SK-N-SH (cell line): ENCODE results near the gene SNAP29. TPM values are rescaled to one million over a fixed set of nuclear protein-coding genes. Genes with fewer than 3 reads are reported as not detected.

Experiments
- CTCF ChIA-PET: fragments of 300-600, 350-600 bp; formaldehyde crosslinking; extraction: SDS; loops from one replicate; lab custom pipeline; 2021; lab: Yijun Ruan, JAX
- POLR2A ChIA-PET: fragments of 350-600 bp; sonication (Branson Sonifier 250); formaldehyde crosslinking; extraction: SDS; loops from one replicate; lab custom pipeline; 2020; ENCODE audit warnings: antibody characterized with exemption, inconsistent platforms; lab: Yijun Ruan, JAX
- DNase-seq: peaks from one replicate; pipeline ENCODE4 v3.0.0; 2012
- H2AFZ ChIP-seq: fragments of 200-600 bp; sonication (generic); 2 replicates; pipeline ENCODE4 v1.8.1; 2016; ENCODE audit warnings: antibody characterized with exemption, mild to moderate bottlenecking, low read depth
- H3F3A ChIP-seq: fragments of 200-600 bp; sonication (generic); replicated peaks from 2 replicates; pipeline ENCODE3; 2016; ENCODE audit warnings: antibody characterized with exemption, mild to moderate bottlenecking; ENCODE audit not compliant: insufficient read depth
- H3K27ac ChIP-seq, 2 experiments: fragments of 200-500 bp in 1 of 2; fragments of 200-600 bp in 1 of 2; sonication (Bioruptor generic) in 1 of 2; sonication (generic), shearing (Covaris generic) in 1 of 2; 2 replicates each; pipeline versions ENCODE4 v1.5.1 to v1.6.1; 2014 to 2016; ENCODE audit warnings: low read depth in 2 of 2, inconsistent platforms in 1 of 2, low read length in 1 of 2, mild to moderate bottlenecking in 1 of 2, mixed read lengths in 1 of 2
- H3K27me3 ChIP-seq: fragments of 200-600 bp; sonication (generic), shearing (Covaris generic); 2 replicates; pipeline ENCODE4 v1.6.1; 2016; ENCODE audit warnings: mixed run types; ENCODE audit not compliant: insufficient read depth
- H3K36me3 ChIP-seq, 2 experiments: fragments of 200-500 bp in 1 of 2; fragments of 200-600 bp in 1 of 2; sonication (Bioruptor generic) in 1 of 2; sonication (generic) in 1 of 2; replicated peaks in 1 of 2; 2 replicates each; pipeline versions ENCODE3 to v1.5.1; 2014 to 2016; ENCODE audit warnings: low read length in 1 of 2, mild to moderate bottlenecking in 1 of 2; ENCODE audit not compliant: insufficient read depth in 2 of 2, control insufficient read depth in 1 of 2
- H3K4me1 ChIP-seq, 2 experiments: fragments of 200-500 bp in 1 of 2; fragments of 200-600 bp in 1 of 2; sonication (Bioruptor generic) in 1 of 2; sonication (generic), shearing (Covaris generic) in 1 of 2; 2 replicates each; pipeline versions ENCODE4 v1.5.1 to v1.6.1; 2014 to 2016; ENCODE audit warnings: low read depth in 1 of 2, low read length in 1 of 2, mixed run types in 1 of 2; ENCODE audit not compliant: insufficient read depth in 2 of 2, control insufficient read depth in 1 of 2
- H3K4me2 ChIP-seq: fragments of 200-600 bp; sonication (generic), shearing (Covaris generic); 2 replicates; pipeline ENCODE4 v1.6.1; 2017; ENCODE audit warnings: mixed run types
- H3K4me3 ChIP-seq, 2 experiments: fragments of 200-500 bp in 1 of 2; fragments of 200-600 bp in 1 of 2; sonication (Bioruptor generic) in 1 of 2; sonication (generic), shearing (Covaris generic) in 1 of 2; 2 replicates each; pipeline versions ENCODE4 v1.5.1 to v1.8.1; 2014 to 2016; ENCODE audit warnings: low read depth in 2 of 2, inconsistent platforms in 1 of 2, low read length in 1 of 2, mild to moderate bottlenecking in 1 of 2, mixed read lengths in 1 of 2, moderate library complexity in 1 of 2
- H3K79me2 ChIP-seq: fragments of 200-600 bp; sonication (generic); 2 replicates; pipeline ENCODE4 v1.8.1; 2017; ENCODE audit warnings: mild to moderate bottlenecking; ENCODE audit not compliant: insufficient read depth
- H3K9ac ChIP-seq: fragments of 200-600 bp; sonication (generic); 2 replicates; pipeline ENCODE4 v1.6.1; 2017; ENCODE audit warnings: mixed run types
- H3K9me2 ChIP-seq: fragments of 200-600 bp; sonication (generic); 2 replicates; pipeline ENCODE4 v1.6.1; 2017; ENCODE audit warnings: mixed run types
- H3K9me3 ChIP-seq: fragments of 200-600 bp; sonication (generic); 2 replicates; pipeline ENCODE4 v1.6.1; 2017; ENCODE audit warnings: mixed run types, mild to moderate bottlenecking, moderate library complexity
- H4K20me1 ChIP-seq: fragments of 200-600 bp; sonication (generic); 2 replicates; pipeline ENCODE4 v1.6.1; 2017; ENCODE audit warnings: mild to moderate bottlenecking, mixed run types; ENCODE audit not compliant: insufficient read depth
- CHD2 ChIP-seq: fragments of 150-350 bp; IDR thresholded peaks from 2 replicates; pipeline ENCODE4 v1.6.1; 2018; ENCODE audit warnings: low read length; ENCODE audit not compliant: partially characterized antibody
- CTCF ChIP-seq: fragments of 200-600 bp; sonication (generic); IDR thresholded peaks from 2 replicates; pipeline ENCODE4 v1.6.1; 2017; ENCODE audit warnings: antibody characterized with exemption, mild to moderate bottlenecking, moderate library complexity
- ELF1 ChIP-seq: IDR thresholded peaks from 2 replicates; pipeline ENCODE4 v1.4.0; 2012
- EP300 ChIP-seq, 2 experiments: IDR thresholded peaks; 2 replicates each; pipeline versions ENCODE4 v1.4.0 to v1.6.1; 2012; ENCODE audit warnings: borderline replicate concordance in 1 of 2, low read depth in 1 of 2, low read length in 1 of 2
- FOSL2 ChIP-seq: IDR thresholded peaks from 2 replicates; pipeline ENCODE4 v1.4.0; 2012; ENCODE audit warnings: low read depth, mild to moderate bottlenecking, moderate library complexity, borderline replicate concordance
- FOXM1 ChIP-seq: IDR thresholded peaks from 2 replicates; pipeline ENCODE4 v1.4.0; 2012; ENCODE audit warnings: low read depth, mild to moderate bottlenecking
- GABPA ChIP-seq: IDR thresholded peaks from 2 replicates; pipeline ENCODE4 v1.4.0; 2012; ENCODE audit warnings: low read depth, mild to moderate bottlenecking
- GATA2 ChIP-seq: sonication (generic); formaldehyde crosslinking; IDR thresholded peaks from 2 replicates; pipeline ENCODE4 v1.5.0; 2020; ENCODE audit warnings: mild to moderate bottlenecking, missing genetic modification reagents
- IRF3 ChIP-seq: fragments of 150-350 bp; IDR thresholded peaks from 2 replicates; pipeline ENCODE4 v1.6.1; 2016; ENCODE audit warnings: mild to moderate bottlenecking, low read depth, low read length
- JUND ChIP-seq: IDR thresholded peaks from 2 replicates; pipeline ENCODE4 v1.4.0; 2012
- NFIC ChIP-seq: IDR thresholded peaks from 2 replicates; pipeline ENCODE4 v1.4.0; 2012; ENCODE audit warnings: borderline replicate concordance
- POLR2AphosphoS5 ChIP-seq: IDR thresholded peaks from 2 replicates; pipeline ENCODE4 v1.6.1; 2012; ENCODE audit warnings: low read depth, low read length
- RXRA ChIP-seq: IDR thresholded peaks from 2 replicates; pipeline ENCODE4 v1.4.0; 2012; ENCODE audit warnings: low read depth, mild to moderate bottlenecking, borderline replicate concordance
- SMC3 ChIP-seq: IDR thresholded peaks from 2 replicates; pipeline ENCODE4 v1.6.1; 2012; ENCODE audit warnings: low read depth, low read length, improper control_type of control experiment
- TAF1 ChIP-seq: IDR thresholded peaks from 2 replicates; pipeline ENCODE4 v1.6.1; 2012; ENCODE audit warnings: low read depth, mild to moderate bottlenecking, low read length, moderate library complexity, borderline replicate concordance
- USF1 ChIP-seq: IDR thresholded peaks from 2 replicates; pipeline ENCODE4 v1.4.0; 2012; ENCODE audit warnings: low read depth, borderline replicate concordance
- USF2 ChIP-seq: fragments of 150-350 bp; IDR thresholded peaks from 2 replicates; pipeline ENCODE4 v1.6.1; 2017; ENCODE audit warnings: antibody characterized with exemption, low read length, low read depth, borderline replicate concordance
- ZBTB33 ChIP-seq: IDR thresholded peaks from 2 replicates; pipeline ENCODE4 v1.4.0; 2012; ENCODE audit warnings: low read depth, borderline replicate concordance
- WGBS: methylation state at CpG from one replicate; pipeline ENCODE4 v1.1.6; 2017; ENCODE audit warnings: low lambda C conversion rate; 5-methylcytosine and 5-hydroxymethylcytosine counted together
- polyA plus RNA-seq, 3 experiments: library from polyadenylated mRNA; depleted of rRNA; stranded (reverse); fragments of >200 nt; gene quantifications; 2 replicates each; pipeline ENCODE4 v1.2.3, GENCODE V29; 2012

Gene SNAP29
- polyA plus RNA-seq, 1 of the 3 experiments (the other 2 are of a cell fraction) = 37.3 TPM

GRCh38 chr22:20881869-20882815 lies 23.3 kb downstream of the SNAP29 start:
- H3K9me3 ChIP-seq = no peaks in the 10 kb centered on the region
- CTCF ChIA-PET = interaction anchor here (0.7 to 1.7 kb wide), 2 partner anchors 100 to 109 kb away, joined by 3 to 4 read pairs; partner anchors contain the start of gene LZTR1
- H3K27me3 ChIP-seq = no peaks in the 10 kb centered on the region
- peaks cover 0 to 16% of the 10 kb centered on the region in 2 experiments; a peak in 1 of 4 replicates for H3K4me1 ChIP-seq
- H3K79me2 ChIP-seq = no peaks in the 10 kb centered on the region
- H3K4me2 ChIP-seq = no peak overlapping the region
- peaks cover 13% of the 10 kb centered on the region for H3F3A ChIP-seq
- no peak overlapping the region for H3K27ac ChIP-seq
- TF ChIP-seq TAF1 = no peak
- TF ChIP-seq SMC3 = no peak
- no peak for TF ChIP-seq GATA2 (CRISPR knock-in tag)
- TF ChIP-seq ELF1 = no peak
- no peak for TF ChIP-seq USF2
- TF ChIP-seq IRF3 = no peak
- TF ChIP-seq JUND = no peak
- TF ChIP-seq ZBTB33 = no peak
- TF ChIP-seq EP300 (IDR thresholded peaks at IDR 0.05; ENCODE audit: borderline replicate concordance in 1 of 2, low read depth in 1 of 2, low read length in 1 of 2) = no peak
- TF ChIP-seq GABPA = no peak
- no peak for TF ChIP-seq CHD2
- no peak for TF ChIP-seq RXRA
- no peak for TF ChIP-seq NFIC
- no peak for TF ChIP-seq FOXM1
- no peak for TF ChIP-seq POLR2AphosphoS5
- no peak for TF ChIP-seq CTCF
- TF ChIP-seq FOSL2 = no peak
- TF ChIP-seq USF1 = no peak
- TF ChIP-seq, all 33 proteins: peak for 0
- no peak overlapping the region for H3K4me3 ChIP-seq
- H4K20me1 ChIP-seq = no peaks in the 10 kb centered on the region
- DNase-seq = no peak
- H2AFZ ChIP-seq = no peak overlapping the region
- peaks cover 6 to 12% of the 10 kb centered on the region in 2 experiments for H3K36me3 ChIP-seq
- no peak overlapping the region for H3K9ac ChIP-seq
- 96% methylated on average over 7 of the region's 9 CpGs for WGBS
- POLR2A ChIA-PET = no interaction called here
- H3K9me2 ChIP-seq = no peaks in the 10 kb centered on the region
